ENCODE measurements around the gene ROBO1.

Gene ROBO1

DNA sequence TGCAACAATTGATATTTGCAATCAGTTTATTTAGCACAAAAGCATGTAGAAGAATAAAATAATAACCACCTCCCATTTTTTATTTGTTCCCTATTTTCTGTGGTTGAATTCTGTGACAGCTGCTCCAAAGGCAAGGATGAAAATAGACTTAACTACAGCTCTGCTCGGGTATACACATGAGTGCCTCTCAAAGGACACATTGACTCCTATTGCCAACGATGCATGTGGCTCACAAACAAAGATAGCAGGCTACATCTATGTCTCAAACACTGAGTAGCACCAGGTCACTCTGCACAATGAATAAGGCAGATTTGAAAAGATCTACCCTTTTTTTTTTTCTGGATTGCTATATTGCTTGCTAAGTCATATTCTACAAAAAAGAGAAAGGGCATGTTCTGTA is 612.9 kb downstream of the ROBO1 start:
- no peak overlapping the region for H3K4me3 ChIP-seq
- H3K27ac ChIP-seq, result no peak overlapping the region

DNA sequence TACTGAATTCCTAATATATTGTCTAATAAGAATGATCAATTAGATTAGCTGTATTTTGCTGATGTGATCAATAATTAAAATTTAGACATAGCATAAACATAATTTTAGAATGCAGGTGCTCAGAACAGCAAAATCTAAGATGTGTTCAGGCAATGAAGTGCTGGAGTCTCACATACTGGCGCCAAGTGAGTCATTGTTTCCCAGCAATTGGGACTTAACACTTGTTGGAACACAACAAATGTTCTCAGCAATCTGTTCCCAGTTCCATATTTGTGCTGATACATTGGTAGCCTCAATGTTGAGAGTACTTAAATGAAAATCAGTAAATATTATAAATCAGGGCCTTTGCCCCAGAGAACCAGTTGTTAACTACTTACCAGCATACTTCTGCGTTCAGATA is 619.0 kb downstream of the ROBO1 start:
- H3K27ac ChIP-seq, result peak overlapping the region in 1 of 21 experiments; percentile 30
- H3K4me3 ChIP-seq, result no peak overlapping the region

DNA sequence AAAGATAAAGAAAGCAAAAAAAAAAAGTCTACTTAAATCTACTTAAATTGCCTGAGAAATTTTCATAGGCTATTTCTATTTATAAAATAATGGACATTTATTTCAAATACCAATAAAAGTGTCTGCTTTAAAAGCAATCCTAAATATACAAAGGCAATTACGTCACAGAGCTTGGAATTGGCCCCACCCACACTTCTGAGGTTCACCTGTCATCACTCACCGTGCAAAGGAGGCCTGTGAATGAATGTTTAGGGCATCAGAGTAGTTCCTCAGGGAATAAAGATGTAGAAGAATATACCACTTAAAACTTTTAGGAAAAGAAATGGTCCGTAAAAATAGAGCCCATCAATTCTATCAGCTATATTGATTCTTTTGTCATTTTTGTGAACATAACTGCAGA is 621.8 kb downstream of the ROBO1 start:
- Histone ChIP-seq H3K4me3 (no peak overlapping the region), H3K27ac (no peak overlapping the region)

DNA sequence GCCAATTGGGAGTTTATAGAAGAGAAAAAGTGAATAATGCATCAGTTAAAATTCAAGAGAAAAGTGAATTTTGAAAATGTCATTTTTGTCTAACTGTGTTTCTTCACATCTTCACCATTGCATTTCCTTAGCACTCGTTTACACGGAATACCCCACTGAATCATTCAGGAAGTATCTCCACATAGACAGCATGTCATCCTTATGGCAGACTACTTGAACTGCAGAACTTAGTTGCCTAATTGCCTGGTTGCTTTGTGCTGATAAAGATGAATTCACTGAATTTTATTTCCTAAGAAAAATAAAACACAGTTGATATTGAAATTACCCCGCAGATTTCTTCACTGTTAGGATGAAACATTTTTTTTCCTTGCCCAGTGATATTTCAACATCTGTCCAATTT is 627.1 kb downstream of the ROBO1 start:
- H3K27ac ChIP-seq, result no peak overlapping the region

DNA sequence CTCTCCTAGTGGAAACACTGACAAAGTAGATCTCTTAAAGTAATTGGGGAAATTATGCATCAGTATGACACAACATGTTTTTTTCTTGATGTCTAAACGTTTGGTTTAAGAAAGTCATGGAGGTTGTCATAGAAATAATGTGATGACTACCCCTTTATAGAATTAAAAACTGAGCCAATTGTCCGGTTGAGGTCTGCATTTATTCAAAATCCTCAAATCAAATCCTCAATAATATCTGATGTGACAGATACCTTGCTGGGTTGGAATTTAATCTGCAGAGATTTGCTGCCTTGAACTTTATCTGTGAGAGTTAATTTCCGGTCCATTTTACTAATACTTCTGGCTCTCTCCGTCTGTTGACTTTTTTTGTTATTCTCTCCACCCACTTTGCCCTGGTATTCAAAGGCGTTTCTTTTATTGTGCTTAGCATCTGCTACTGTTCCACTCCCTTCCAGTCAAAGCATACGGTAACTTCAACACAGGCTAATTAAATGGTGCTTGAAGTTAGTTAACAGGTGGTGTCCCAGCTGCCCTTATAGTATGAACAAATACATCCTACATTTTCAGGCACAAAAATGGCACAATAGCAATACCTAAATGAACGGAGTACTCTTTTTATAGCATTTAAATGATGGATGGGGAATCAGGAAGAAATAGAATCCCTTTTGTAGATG is 628.3 kb downstream of the ROBO1 start:
- H3K27ac ChIP-seq, result no peak overlapping the region
- no peak overlapping the region for H3K4me3 ChIP-seq

More for the DNA sequence above, 627.1 kb downstream of the ROBO1 start:
- H3K4me3 ChIP-seq, result no peak overlapping the region

DNA sequence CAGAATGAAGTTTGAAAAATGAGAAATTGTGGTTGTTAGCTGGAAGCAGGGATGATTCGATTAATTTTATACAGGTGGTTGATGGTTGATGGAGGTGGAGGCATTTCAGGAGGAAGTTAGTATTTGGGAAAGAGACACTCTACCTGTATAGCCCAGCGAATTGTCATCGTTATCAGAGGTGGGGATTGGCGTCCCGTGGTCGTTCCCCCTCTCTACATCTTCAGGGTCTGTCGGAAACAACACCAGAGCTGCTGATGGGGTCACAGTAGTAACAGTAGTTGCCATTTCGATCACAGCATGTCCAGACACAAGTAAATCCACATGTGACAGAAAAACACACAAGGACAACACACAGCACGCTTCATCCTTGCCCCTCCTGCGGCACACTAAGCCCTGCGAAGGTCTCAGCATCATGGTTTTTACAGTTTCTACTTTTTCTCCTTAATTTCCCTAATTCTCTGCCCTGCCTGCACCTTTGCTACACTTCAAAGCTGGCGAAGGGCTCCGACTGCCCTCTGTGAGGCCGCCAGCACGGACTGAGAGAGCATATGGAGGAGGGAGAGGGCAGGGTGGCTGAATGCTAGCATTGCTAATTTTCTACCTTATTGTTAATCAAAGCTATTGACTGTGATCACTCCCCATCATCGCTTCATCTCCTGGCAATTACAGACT is 642.3 kb downstream of the ROBO1 start:
- H3K4me3 ChIP-seq, result no peak overlapping the region
- H3K27ac ChIP-seq, result no peak overlapping the region

DNA sequence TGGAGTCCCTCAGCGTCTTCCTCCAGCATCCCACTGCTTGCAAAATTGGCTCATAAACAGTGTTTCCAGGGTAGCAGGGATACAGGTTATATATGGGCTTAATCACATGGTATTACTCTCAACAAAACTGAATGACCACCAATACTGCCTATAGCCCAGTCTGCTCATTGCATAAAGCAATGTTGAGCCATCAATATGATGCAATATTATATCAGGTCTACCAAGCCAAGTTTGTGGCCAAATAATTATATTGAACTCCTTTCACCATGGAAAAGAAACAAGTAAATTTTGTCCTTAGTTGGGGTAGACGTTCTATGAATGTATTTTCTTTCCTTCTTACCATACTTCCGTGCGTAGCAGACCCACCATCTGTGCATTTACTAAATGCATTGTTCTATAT is 652.3 kb downstream of the ROBO1 start:
- no peak overlapping the region for H3K4me3 ChIP-seq

DNA sequence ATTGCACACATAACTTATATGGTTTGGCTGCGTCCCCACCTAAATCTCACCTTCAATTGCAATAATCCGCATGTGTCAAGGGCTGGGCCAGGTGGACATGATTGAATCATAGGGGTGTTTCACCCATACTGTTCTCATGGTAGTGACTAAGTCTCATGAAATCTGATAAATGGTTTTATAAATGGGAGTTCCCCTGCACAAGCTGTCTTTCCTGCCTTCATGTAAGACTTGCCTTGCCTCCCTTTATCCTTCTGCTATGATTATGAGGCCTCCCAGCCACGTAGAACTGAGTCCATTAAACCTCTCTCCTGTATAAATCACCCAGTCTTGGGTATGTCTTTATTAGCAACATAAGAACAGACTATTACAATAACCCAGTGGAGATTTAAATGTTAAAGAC is 653.9 kb downstream of the ROBO1 start:
- Histone ChIP-seq H3K4me3 (no peak overlapping the region), H3K27ac (no peak overlapping the region)

More for the DNA sequence above, 652.3 kb downstream of the ROBO1 start:
- H3K27ac ChIP-seq, result no peak overlapping the region

DNA sequence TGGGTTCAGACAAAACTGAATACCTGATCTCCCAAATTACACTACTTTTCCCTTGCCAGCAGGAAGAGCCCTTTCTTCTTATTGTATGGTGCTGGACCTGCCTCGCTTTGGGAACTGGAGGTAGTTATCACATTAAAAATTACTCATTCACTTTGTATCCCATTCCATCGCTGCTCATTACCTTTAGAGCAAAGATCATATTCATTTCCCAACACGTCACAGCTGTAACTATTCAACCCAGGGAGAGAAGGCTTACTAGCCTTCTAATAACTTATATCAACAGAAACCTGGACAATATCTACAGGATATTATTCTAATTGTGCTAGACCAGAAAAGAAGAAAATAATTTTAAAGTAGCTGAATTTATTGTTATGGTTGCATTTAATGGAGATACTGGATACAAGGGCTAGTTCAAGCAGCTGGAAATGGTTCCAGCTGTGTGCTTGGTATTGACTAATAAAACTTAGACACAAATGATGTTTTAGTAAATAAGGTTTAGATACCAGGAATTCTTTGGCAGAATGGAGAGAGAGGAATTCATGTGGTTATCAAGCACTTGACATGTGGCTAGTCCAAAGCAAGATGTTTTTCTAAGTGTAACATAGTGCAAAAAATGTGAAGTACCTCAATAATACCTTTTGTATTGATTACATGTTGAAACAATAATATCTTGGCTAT is 656.3 kb downstream of the ROBO1 start:
- Histone ChIP-seq H3K27ac (no peak overlapping the region), H3K4me3 (no peak overlapping the region)

DNA sequence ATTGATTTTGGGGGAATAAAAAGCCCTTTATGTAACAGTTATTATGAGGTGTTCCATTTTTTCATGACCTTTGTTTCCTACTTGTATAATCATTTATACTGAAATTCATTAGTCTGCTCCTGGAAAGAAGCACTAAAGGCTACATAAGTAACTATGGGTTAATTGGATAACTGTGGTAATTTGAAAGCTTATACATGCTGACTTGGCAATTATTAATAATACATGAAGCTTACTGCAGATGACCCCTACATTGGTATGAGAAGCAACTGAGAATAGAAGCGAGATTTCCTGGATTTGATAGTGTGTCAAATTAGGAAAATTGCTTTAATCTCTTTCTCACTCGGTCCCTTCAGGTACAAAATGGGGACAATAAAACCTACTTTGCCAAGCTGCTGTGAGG is 658.0 kb downstream of the ROBO1 start:
- Histone ChIP-seq H3K4me3 (no peak overlapping the region), H3K27ac (no peak overlapping the region)

DNA sequence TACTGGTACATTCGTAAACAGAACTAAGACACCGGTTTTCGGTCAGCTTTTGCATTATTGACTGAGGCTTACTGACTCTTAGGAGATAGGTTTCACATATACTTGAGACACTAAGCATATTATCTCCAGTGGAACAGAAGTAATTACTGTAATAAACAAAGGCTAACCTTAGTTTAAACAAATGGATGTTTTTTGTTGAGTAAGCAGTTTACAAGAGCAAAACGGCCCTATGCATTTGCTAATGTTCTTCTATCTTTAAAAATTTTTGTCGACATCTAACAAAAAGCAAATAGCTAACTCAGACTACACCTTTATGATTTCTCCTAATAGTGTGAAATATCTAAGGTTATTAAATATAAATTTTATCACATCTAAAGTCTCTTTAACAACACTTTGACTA is 664.5 kb downstream of the ROBO1 start:
- no peak overlapping the region for H3K27ac ChIP-seq
- H3K4me3 ChIP-seq, result no peak overlapping the region

DNA sequence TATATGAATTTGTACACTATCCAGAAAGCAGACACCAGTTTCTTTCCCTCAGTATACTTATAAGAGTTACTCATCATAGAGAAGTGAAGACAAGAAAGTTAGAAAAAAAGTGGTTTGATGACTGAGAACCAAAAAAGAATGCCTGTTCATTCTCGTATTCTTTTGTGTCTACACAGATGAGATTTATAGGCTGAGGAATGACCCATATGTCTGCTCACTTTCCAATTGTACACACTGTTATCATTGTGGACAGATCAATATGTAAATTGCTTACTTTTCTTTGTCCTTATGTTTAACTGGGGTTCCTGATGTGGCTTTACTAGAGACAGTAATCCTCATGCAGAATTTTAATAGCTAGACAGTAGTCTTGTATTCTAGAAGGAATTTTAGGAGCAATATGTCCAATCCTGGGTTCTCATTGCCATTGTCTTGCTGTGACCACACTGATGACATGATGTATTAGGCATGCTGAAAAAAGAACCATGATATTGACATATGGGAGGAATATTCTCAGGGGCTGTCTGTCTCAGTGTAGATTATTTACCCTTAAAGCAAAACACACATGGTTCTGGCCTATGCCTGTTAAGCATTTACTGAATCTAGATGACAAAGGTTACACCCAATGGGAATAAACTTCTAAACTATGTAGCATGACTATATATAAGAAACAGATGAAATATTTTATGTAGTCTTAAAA is 669.7 kb downstream of the ROBO1 start:
- no peak overlapping the region for H3K27ac ChIP-seq
- no peak overlapping the region for H3K4me3 ChIP-seq

DNA sequence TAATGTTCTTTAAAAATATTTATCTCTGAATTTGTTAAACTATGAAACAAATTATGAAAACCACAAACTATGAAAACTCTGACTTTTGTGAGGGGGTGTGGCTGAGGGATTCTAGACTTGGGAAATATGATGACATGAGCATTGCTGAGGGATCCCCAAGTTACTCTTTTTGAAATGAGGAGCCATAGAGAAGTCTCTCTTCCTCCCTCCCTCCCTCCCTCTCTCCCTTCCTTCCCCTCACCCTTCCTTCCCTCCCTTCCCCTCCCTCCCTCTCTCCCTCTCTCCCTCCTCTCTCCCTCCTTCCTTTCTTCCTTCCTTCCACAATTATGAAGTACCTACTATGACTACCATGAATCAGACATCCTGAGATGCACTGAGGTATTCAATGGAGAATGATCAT is 673.1 kb downstream of the ROBO1 start:
- H3K4me3 ChIP-seq, result no peak overlapping the region
- H3K27ac ChIP-seq, result no peak overlapping the region

DNA sequence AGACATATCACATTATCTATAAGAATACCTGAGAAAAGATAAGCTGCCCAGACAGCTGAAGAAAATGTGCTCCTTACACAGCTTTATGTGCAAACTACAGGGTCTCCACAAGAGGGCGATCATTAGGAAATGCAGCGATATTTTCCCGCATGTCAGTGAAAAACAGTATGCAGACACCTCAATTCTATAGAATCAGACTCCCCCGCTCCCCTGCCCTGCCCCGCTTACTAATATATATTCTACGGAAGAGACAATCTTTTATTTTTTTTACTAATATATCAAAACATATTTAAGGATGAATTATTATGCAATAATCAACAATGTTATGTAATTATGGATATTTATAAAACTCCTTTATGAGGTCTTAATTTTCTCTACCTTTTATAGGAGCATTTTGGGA is 681.3 kb downstream of the ROBO1 start:
- Histone ChIP-seq H3K27ac (no peak overlapping the region), H3K4me3 (no peak overlapping the region)

DNA sequence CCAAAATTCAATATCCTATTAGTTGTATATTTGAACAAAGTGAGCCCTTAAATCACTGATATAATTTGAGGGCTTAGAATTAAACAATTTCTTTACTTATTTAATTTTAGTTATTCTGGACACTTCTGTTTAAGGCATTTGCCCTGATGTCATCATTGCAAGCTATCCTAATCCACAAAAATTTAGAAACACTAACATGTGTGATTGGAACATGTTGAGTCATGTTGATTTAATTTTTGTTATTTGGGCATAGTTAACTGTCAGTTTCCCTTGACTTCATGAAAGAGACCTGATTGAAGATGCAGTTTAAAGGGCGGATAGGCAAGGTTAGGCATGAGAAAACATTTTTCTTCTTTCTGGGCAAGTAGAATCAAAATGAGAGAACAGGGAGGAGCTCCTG is 682.6 kb downstream of the ROBO1 start:
- no peak overlapping the region for H3K4me3 ChIP-seq
- H3K27ac ChIP-seq, result peak overlapping the region in 1 of 21 experiments; percentile 28

DNA sequence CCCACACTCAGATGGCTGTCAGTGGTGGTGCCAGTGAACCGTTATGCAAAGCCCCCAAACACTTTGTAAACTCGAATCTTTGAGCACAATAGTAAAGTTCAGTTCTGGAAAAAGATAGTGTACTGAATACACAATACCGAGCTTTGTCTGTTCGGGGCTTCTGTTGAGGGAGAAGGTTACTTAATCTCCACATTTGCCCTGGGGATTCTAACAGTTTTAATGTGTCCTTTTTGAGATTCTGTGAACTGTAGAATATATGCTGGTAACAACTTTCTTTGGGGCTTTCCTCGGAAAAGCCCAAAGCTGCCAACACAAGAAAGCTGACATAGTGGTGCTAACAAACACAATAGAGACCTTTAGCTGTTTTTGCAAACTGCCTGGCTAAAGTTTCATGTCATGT is 686.5 kb downstream of the ROBO1 start:
- no peak overlapping the region for H3K4me3 ChIP-seq
- H3K27ac ChIP-seq, result no peak overlapping the region

DNA sequence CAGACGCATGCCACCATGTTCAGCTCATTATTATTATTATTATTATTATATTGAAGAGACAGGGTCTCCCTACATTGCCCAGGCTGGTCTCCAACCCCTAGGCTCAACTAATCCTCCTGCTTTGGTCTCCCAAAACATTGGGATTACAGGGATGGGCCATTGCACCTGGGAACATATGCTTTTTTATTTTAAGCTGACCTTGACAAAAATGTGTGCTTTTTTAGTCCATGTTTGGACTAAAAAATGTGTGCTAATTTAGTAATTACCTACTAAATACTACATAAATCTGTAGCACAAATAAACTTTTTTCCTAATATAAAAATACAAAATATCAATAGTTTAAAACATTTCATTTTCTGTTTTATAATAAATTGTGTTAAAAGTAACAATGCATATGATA is 693.2 kb downstream of the ROBO1 start:
- Histone ChIP-seq H3K27ac (no peak overlapping the region), H3K4me3 (no peak overlapping the region)

DNA sequence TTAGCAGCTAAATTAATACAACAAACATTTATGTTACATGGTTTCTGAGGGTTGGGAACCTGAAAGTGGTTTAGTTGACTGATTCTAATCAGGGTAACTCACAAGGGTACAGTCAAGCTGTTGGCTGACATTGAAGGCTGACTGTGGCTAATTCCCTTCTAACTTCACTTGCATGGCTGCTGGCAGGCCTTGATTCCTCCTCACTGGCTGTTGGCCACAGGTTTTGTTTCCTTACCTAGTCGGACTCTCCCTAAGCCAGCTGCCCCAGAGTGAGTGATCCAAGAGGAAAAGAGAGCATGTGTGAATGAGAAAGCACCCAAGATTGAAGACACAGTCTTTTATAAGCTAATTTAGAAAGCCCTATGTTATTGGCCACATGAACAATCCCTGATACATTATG is 700.1 kb downstream of the ROBO1 start:
- H3K27ac ChIP-seq, result no peak overlapping the region
- no peak overlapping the region for H3K4me3 ChIP-seq

DNA sequence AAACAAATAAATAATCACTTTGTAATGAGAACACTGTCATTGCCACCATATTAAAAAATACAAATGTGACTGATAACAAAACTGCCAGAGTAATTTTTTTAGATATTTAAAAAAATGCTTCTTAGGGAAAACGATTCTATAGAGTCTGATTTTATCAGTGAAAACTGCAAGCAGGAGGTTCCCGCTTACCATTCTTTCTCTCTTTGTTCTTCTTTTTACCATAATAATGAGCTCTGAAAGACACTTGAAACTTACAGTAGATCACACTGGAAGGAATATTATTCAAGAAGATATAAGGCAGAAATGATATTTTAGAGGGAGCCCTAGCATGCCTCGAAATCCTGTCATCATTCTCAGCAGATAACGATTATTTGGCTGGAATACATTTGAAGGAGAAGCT is 701.3 kb downstream of the ROBO1 start:
- H3K4me3 ChIP-seq, result no peak overlapping the region
- no peak overlapping the region for H3K27ac ChIP-seq

DNA sequence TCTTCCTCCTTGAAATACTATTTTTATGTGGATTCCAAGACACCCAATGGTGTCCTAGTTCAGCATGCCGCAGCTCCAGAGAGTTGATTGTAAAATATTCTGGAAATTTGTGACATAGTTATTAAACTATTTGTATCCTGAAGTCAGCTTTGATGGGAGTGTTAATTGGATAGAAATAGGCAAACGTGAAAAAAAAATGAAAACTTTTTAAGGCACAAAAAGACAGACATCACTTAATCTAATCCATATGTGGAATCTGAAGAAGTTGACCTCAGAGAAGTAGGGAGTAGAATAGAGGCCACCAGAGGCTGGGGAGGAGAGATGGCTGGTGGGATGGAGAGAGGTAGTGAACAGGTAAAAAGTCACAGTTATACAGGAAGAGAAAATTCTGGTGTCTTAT is 704.2 kb downstream of the ROBO1 start:
- H3K27ac ChIP-seq, result no peak overlapping the region
- H3K4me3 ChIP-seq, result no peak overlapping the region

DNA sequence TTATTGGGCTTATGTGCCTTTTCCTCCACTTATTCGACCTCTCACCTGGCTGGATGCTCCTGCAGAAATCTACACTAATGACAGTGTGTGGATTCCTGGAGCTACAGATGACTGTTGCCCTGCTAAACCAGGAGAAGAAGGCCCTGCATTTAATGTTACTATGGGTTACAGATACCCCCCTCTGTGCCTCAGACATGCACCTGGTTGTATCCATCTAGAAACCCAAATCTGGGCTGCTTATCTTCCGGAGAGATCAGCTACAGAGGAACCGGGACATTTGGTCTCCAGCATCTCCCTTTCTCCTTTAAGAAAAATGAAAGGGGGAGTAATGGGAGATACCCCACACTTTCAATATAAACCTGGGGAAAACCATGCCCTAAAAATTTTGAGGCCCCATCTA is 710.0 kb downstream of the ROBO1 start:
- Histone ChIP-seq H3K4me3 (no peak overlapping the region), H3K27ac (no peak overlapping the region)

Data from skin epidermis (tissue), 12 donors.